Common myeloid progenitor, CD34-positive (primary cell): Measurements from ENCODE around the gene POU3F1.
A peak's percentile ranks its signal among the peaks of the same experiment; 100 is the strongest.

ENCODE experiments used
- CTCF ChIA-PET: fragments of 350-600 bp; sonication (Branson Sonifier 250); formaldehyde crosslinking; loops from one replicate; lab custom pipeline; 2021; ENCODE audit warnings: antibody characterized with exemption; lab: Charles Lee
- POLR2A ChIA-PET: fragments of 350-600 bp; sonication (Branson Sonifier 250); formaldehyde crosslinking; loops from one replicate; lab custom pipeline; 2021; ENCODE audit warnings: antibody characterized with exemption; lab: Charles Lee
- DNase-seq, 3 donors: peaks; one replicate each; pipeline versions ENCODE4 v3.0.0 to v3.0.0-alpha.2; 2013
- H3K27ac ChIP-seq, 2 experiments: 1 replicate in 1 of 2; 2 replicates in 1 of 2; pipeline ENCODE4 v1.7.0; 2013; ENCODE audit warnings: inconsistent platforms in 2 of 2, low read length in 2 of 2, mild to moderate bottlenecking in 2 of 2, low read depth in 1 of 2, moderate library complexity in 1 of 2; ENCODE audit not compliant: severe bottlenecking in 2 of 2, insufficient read depth in 1 of 2, poor library complexity in 1 of 2
- H3K27me3 ChIP-seq, 5 experiments: replicated peaks in 2 of 5; 1 replicate in 3 of 5; 2 replicates in 2 of 5; pipeline versions ENCODE4 v1.6.1 to v1.7.0; 2013; ENCODE audit warnings: low read length in 4 of 5, mild to moderate bottlenecking in 2 of 5, moderate library complexity in 2 of 5, inconsistent platforms in 1 of 5; ENCODE audit not compliant: insufficient read depth in 5 of 5, control insufficient read depth in 4 of 5
- H3K36me3 ChIP-seq, 4 experiments: 1 replicate in 2 of 4; 2 replicates in 2 of 4; pipeline versions ENCODE4 v1.6.1 to v1.7.0; 2013; ENCODE audit warnings: low read length in 3 of 4, control low read depth in 1 of 4, mild to moderate bottlenecking in 1 of 4; ENCODE audit not compliant: control insufficient read depth in 4 of 4, insufficient read depth in 4 of 4
- H3K4me1 ChIP-seq, 4 experiments: 1 replicate in 3 of 4; 2 replicates in 1 of 4; pipeline versions ENCODE4 v1.6.1 to v1.7.1; 2013; ENCODE audit warnings: low read length in 3 of 4, mild to moderate bottlenecking in 3 of 4, control low read depth in 1 of 4, inconsistent platforms in 1 of 4, moderate library complexity in 1 of 4; ENCODE audit not compliant: control insufficient read depth in 4 of 4, insufficient read depth in 4 of 4; ENCODE audit errors: control extremely low read depth in 1 of 4
- H3K4me3 ChIP-seq, 7 experiments: 1 replicate in 4 of 7; 2 replicates in 3 of 7; pipeline versions ENCODE4 v1.5.1 to v1.7.0; 2013; ENCODE audit warnings: mild to moderate bottlenecking in 7 of 7, low read length in 6 of 7, moderate library complexity in 6 of 7, inconsistent platforms in 2 of 7, low read depth in 2 of 7, control low read depth in 1 of 7; ENCODE audit not compliant: insufficient read depth in 4 of 7, control insufficient read depth in 1 of 7; ENCODE audit errors: extremely low read depth in 1 of 7
- H3K9me3 ChIP-seq, 5 experiments: 1 replicate in 4 of 5; 2 replicates in 1 of 5; pipeline versions ENCODE4 v1.6.1 to v1.7.1; 2013; ENCODE audit warnings: low read length in 4 of 5, mild to moderate bottlenecking in 2 of 5, inconsistent platforms in 1 of 5, low read depth in 1 of 5, moderate library complexity in 1 of 5; ENCODE audit not compliant: control insufficient read depth in 4 of 5, insufficient read depth in 2 of 5; ENCODE audit errors: control extremely low read depth in 1 of 5
- WGBS: methylation state at CpG from one replicate; pipeline ENCODE4 v1.1.5; 2013; ENCODE audit not compliant: insufficient coverage; 5-methylcytosine and 5-hydroxymethylcytosine counted together

Gene POU3F1

GRCh38 chr1:38059635-38060250 is 13.2 kb upstream of the POU3F1 start:
- Histone ChIP-seq H3K27me3 (peaks cover 0 to 26% (median 0%) of the 10 kb centered on the region in 5 experiments), H3K27ac (no peak overlapping the region), H3K36me3 (no peaks in the 10 kb centered on the region), H3K4me3 (no peak overlapping the region), H3K9me3 (no peaks in the 10 kb centered on the region), H3K4me1 (no peaks in the 10 kb centered on the region)
- WGBS = 90% methylated on average over 5 of the region's 6 CpGs
- CTCF ChIA-PET = interaction anchor here (1.0 kb wide), 1 partner anchor 8 kb away, joined by 4 read pairs; no protein-coding TSS in a partner anchor
- POLR2A ChIA-PET = no interaction called here
- DNase-seq = no peak

- Histone ChIP-seq H3K9me3 (no peaks in the 10 kb centered on the region), H3K27me3 (peaks cover 0 to 38% (median 1%) of the 10 kb centered on the region in 5 experiments), H3K4me3 (no peak overlapping the region), H3K36me3 (no peaks in the 10 kb centered on the region), H3K27ac (no peak overlapping the region), H3K4me1 (peaks cover 0 to 8% (median 3%) of the 10 kb centered on the region in 4 experiments)
- CTCF ChIA-PET = interaction anchor here (1.5 to 3.0 kb wide), 2 partner anchors 8 to 16 kb away, joined by 5 to 10 read pairs; partner anchors contain the start of gene POU3F1
- 83% methylated on average over 3 of the region's 4 CpGs for WGBS
- POLR2A ChIA-PET = no interaction called here
- DNase-seq = no peak
Measured at GRCh38 chr1:38055965-38056364, 9.4 kb upstream of the POU3F1 start.

- ChIA-PET CTCF (interaction anchor here (3.0 kb wide), 1 partner anchor 8 kb away, joined by 10 read pairs; the partner anchor contains the start of gene POU3F1), POLR2A (no interaction called here)
- Histone ChIP-seq H3K4me1 (peaks cover 0 to 8% (median 3%) of the 10 kb centered on the region in 4 experiments), H3K27ac (no peak overlapping the region), H3K27me3 (peaks cover 0 to 41% (median 1%) of the 10 kb centered on the region in 5 experiments), H3K36me3 (no peaks in the 10 kb centered on the region), H3K4me3 (no peak overlapping the region), H3K9me3 (no peaks in the 10 kb centered on the region)
- WGBS = 90% methylated on average over 3 of the region's 3 CpGs
- no peak for DNase-seq
Measured at GRCh38 chr1:38055398-38055797, 8.8 kb upstream of the POU3F1 start.

GRCh38 chr1:38053416-38054091 is 7.0 kb upstream of the POU3F1 start:
- POLR2A ChIA-PET = no interaction called here
- CTCF ChIA-PET = interaction anchor here (1.4 kb wide), 1 partner anchor 19 kb away, joined by 5 read pairs; no protein-coding TSS in a partner anchor
- no peaks in the 10 kb centered on the region for H3K36me3 ChIP-seq
- H3K27ac ChIP-seq = no peak overlapping the region
- H3K4me1 ChIP-seq = peaks cover 0 to 8% (median 3%) of the 10 kb centered on the region in 4 experiments
- H3K27me3 ChIP-seq = peaks cover 0 to 46% (median 6%) of the 10 kb centered on the region in 5 experiments
- H3K9me3 ChIP-seq = no peaks in the 10 kb centered on the region
- DNase-seq = no peak
- no peak overlapping the region for H3K4me3 ChIP-seq
- 35% methylated on average over 2 of the region's 7 CpGs for WGBS

- H3K27ac ChIP-seq = no peak overlapping the region
- H3K36me3 ChIP-seq = no peaks in the 10 kb centered on the region
- no peaks in the 10 kb centered on the region for H3K9me3 ChIP-seq
- 18% methylated on average over 1 of the region's 3 CpGs for WGBS
- H3K4me3 ChIP-seq = no peak overlapping the region
- peaks cover 3 to 48% (median 13%) of the 10 kb centered on the region in 5 experiments for H3K27me3 ChIP-seq
- ChIA-PET POLR2A (no interaction called here), CTCF (interaction anchor here (1.4 kb wide), 1 partner anchor 19 kb away, joined by 5 read pairs; no protein-coding TSS in a partner anchor)
- peaks cover 0 to 8% (median 3%) of the 10 kb centered on the region in 4 experiments for H3K4me1 ChIP-seq
- DNase-seq = peak in 1 of 3 donors; percentile 35
Measured at GRCh38 chr1:38052750-38053415, 6.3 kb upstream of the POU3F1 start.

GRCh38 chr1:38051079-38051543 is 4.5 kb upstream of the POU3F1 start:
- ChIA-PET CTCF (no interaction called here), POLR2A (no interaction called here)
- H3K4me3 ChIP-seq = no peak overlapping the region
- no peak overlapping the region for H3K27ac ChIP-seq
- peaks cover 0 to 20% (median 14%) of the 10 kb centered on the region in 4 experiments for H3K4me1 ChIP-seq
- WGBS = 91% methylated on average over 9 of the region's 9 CpGs
- no peak for DNase-seq
- peaks cover 6 to 46% (median 27%) of the 10 kb centered on the region in 5 experiments for H3K27me3 ChIP-seq
- H3K9me3 ChIP-seq = no peaks in the 10 kb centered on the region
- H3K36me3 ChIP-seq = no peaks in the 10 kb centered on the region
